Parathyroid adenoma (tissue), 2 donors: ENCODE results near the gene MISP.

Source experiments
- H2AFZ ChIP-seq: fragments of 300-600 bp; sonication (generic); one replicate; pipeline ENCODE4 v1.7.0; 2017; ENCODE audit warnings: antibody characterized with exemption, mild to moderate bottlenecking
- H3K27ac ChIP-seq: fragments of 300-600 bp; sonication (generic); one replicate; pipeline ENCODE4 v1.7.0; 2017
- H3K27me3 ChIP-seq: fragments of 300-600 bp; sonication (generic); one replicate; pipeline ENCODE4 v1.7.0; 2017; ENCODE audit warnings: low read length; ENCODE audit not compliant: control insufficient read depth, insufficient read depth
- H3K36me3 ChIP-seq: fragments of 300-600 bp; sonication (generic); one replicate; pipeline ENCODE4 v1.7.0; 2017; ENCODE audit warnings: low read length; ENCODE audit not compliant: control insufficient read depth, insufficient read depth
- H3K4me1 ChIP-seq: fragments of 300-600 bp; sonication (generic); one replicate; pipeline ENCODE4 v1.7.0; 2017; ENCODE audit warnings: control low read depth
- H3K4me2 ChIP-seq: fragments of 300-600 bp; sonication (generic); one replicate; pipeline ENCODE4 v1.7.0; 2017; ENCODE audit warnings: low read length
- H3K4me3 ChIP-seq: fragments of 300-600 bp; sonication (generic); one replicate; pipeline ENCODE4 v1.7.0; 2017; ENCODE audit warnings: low read depth, low read length
- H3K79me2 ChIP-seq: fragments of 300-600 bp; sonication (generic); one replicate; pipeline ENCODE4 v1.7.0; 2017; ENCODE audit warnings: control low read depth
- H3K9ac ChIP-seq: fragments of 300-600 bp; sonication (generic); one replicate; pipeline ENCODE4 v1.7.0; 2017; ENCODE audit warnings: mild to moderate bottlenecking
- H3K9me3 ChIP-seq: fragments of 300-600 bp; sonication (generic); one replicate; pipeline ENCODE4 v1.7.0; 2017; ENCODE audit warnings: low read length; ENCODE audit not compliant: control insufficient read depth
- CTCF ChIP-seq: fragments of 300-600 bp; sonication (generic); IDR thresholded peaks from one replicate; pipeline ENCODE4 v1.7.0; 2017; ENCODE audit warnings: antibody characterized with exemption, mild to moderate bottlenecking
- donor health status: primary hyperparathyroidism.

MISP gene

GRCh38 chr19:763869-764268 lies 13.0 kb downstream of the MISP start:
- no peaks in the 10 kb centered on the region for H3K36me3 ChIP-seq

DNA sequence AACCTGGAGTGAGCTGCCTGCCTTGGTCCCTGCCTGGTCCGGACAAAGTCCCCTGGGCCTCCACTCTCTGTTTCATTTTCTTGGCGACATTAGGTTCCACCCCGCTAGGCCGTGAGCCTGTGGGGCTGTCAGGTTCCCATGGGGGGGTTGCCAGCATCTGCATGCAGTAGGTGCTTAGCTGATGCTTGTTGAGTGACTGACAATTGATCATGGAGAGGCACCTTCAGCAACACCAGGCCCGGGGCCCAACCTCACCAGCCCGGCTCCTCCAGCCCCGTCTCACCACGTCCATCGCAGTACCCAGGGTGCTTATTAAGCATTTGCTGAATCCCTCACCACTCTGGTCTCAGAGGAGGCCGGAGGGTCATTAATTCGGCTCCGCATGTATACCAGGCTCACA lies 13.4 kb downstream of the MISP start:
- Histone ChIP-seq H3K9me3 (no peaks in the 10 kb centered on the region), H3K4me1 (no peaks in the 10 kb centered on the region), H2AFZ (no peak overlapping the region), H3K27me3 (no peaks in the 10 kb centered on the region), H3K4me3 (no peak overlapping the region), H3K9ac (no peak overlapping the region), H3K36me3 (no peaks in the 10 kb centered on the region), H3K79me2 (no peaks in the 10 kb centered on the region), H3K27ac (no peak overlapping the region), H3K4me2 (no peak overlapping the region)
- no peak for TF ChIP-seq CTCF

More at GRCh38 chr19:763869-764268, 13.0 kb downstream of the MISP start:
- H3K9me3 ChIP-seq = no peaks in the 10 kb centered on the region
- no peaks in the 10 kb centered on the region for H3K79me2 ChIP-seq
- H3K9ac ChIP-seq = no peak overlapping the region
- no peaks in the 10 kb centered on the region for H3K27me3 ChIP-seq
- H3K4me2 ChIP-seq = no peak overlapping the region
- no peaks in the 10 kb centered on the region for H3K4me1 ChIP-seq
- no peak overlapping the region for H2AFZ ChIP-seq
- H3K4me3 ChIP-seq = no peak overlapping the region
- no peak overlapping the region for H3K27ac ChIP-seq
- TF ChIP-seq CTCF = no peak

DNA sequence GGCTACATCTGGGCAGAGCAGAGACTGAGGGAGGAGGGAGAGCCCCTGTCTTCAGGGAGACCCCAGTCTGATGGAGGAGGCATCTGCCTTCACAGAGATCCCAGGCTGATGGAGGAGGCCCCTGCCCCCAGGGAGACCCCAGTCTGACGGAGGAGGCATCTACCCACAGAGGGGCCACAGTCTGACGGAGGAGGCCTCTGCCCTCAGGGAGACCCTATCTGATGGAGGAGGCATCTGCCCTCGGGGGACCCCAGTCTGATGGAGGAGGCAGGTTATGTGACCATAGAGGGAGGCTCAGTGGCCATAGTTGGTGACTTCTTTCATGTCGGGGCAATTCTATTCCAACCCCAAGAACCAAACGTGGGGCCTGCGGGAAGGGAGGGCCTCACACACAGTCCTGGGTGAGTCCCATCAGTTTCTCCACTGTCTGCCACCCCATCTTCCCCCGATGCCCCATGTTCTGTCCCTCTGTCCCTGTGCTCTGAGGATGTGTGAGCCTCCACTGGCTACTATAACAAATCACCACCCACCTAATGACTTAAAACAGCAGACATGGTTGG lies 14.3 kb downstream of the MISP start:
- no peak overlapping the region for H3K9ac ChIP-seq
- H3K36me3 ChIP-seq = no peaks in the 10 kb centered on the region
- no peaks in the 10 kb centered on the region for H3K27me3 ChIP-seq
- no peak for TF ChIP-seq CTCF
- H3K9me3 ChIP-seq = no peaks in the 10 kb centered on the region
- H3K4me3 ChIP-seq = no peak overlapping the region
- no peak overlapping the region for H2AFZ ChIP-seq
- no peak overlapping the region for H3K27ac ChIP-seq
- H3K4me1 ChIP-seq = no peaks in the 10 kb centered on the region
- no peak overlapping the region for H3K4me2 ChIP-seq
- no peaks in the 10 kb centered on the region for H3K79me2 ChIP-seq

DNA sequence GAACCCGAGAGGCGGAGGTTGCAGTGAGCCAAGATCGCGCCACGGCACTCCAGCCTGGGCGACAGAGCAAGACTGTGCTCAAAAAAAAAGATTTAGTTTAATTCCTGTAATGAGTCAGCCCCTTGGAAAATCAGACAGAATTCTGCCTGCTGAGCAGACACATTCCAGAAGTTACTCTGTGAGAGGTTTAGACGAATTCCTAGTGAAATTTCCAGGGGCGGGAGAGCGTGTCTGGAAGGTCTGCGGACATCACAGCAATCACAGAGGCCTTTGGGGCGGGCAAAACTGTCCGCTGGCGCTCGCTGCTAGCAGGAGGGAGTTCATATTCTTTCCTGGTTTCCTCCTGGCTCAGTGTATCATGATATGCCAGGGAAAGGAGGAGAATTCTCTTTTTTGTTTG lies 17.5 kb downstream of the MISP start:
- Histone ChIP-seq H3K4me1 (peaks cover 6% of the 10 kb centered on the region), H3K4me2 (no peak overlapping the region), H3K79me2 (no peaks in the 10 kb centered on the region), H3K36me3 (no peaks in the 10 kb centered on the region), H3K9ac (no peak overlapping the region), H2AFZ (no peak overlapping the region), H3K9me3 (no peaks in the 10 kb centered on the region), H3K27me3 (no peaks in the 10 kb centered on the region), H3K4me3 (no peak overlapping the region), H3K27ac (no peak overlapping the region)
- TF ChIP-seq CTCF = no peak

DNA sequence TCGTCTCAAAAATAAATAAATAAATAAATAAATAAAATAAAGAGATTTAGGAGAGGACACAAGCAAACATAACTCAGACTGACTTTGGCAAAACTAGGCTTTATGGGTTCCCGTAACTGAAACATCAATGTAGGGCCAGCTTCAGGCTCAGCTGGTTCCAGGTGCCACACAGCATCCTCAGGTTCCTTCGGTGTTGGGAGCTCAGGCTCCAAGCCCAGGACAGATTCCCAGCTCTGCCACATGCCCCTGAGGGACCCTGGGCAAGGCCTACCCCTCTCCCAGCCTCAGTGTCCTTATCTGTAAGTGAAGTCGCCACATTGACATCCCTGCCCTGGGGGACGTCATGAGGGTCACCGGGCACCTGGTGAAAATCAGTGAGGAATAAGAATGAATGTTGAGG lies 18.7 kb downstream of the MISP start:
- Histone ChIP-seq H3K27me3 (no peaks in the 10 kb centered on the region), H3K27ac (no peak overlapping the region), H3K79me2 (no peaks in the 10 kb centered on the region), H2AFZ (no peak overlapping the region), H3K9ac (no peak overlapping the region), H3K4me1 (peaks cover 6% of the 10 kb centered on the region), H3K36me3 (no peaks in the 10 kb centered on the region), H3K4me2 (no peak overlapping the region), H3K9me3 (no peaks in the 10 kb centered on the region), H3K4me3 (no peak overlapping the region)
- TF ChIP-seq CTCF = no peak
